GM18502 (cell line): ENCODE data around the gene PPP4R3A.
"Not testable (repeated sequence)": the region's sequence is repeated elsewhere in the genome, so short reads cannot be mapped to it uniquely, and the experiment has no call there.

Experiments
- ATAC-seq: cut with Tn5 transposase; IDR thresholded peaks from one replicate; pipeline ENCODE4 v1.9.1; 2021; ENCODE audit warnings: mild to moderate bottlenecking; ENCODE audit not compliant: unreplicated experiment, poor library complexity

The PPP4R3A gene

GRCh38 chr14:91413547-91414474 lies 96.3 kb downstream of the PPP4R3A start:
- no peak for ATAC-seq

- no peak for ATAC-seq
Observed at GRCh38 chr14:91412939-91413338, 97.2 kb downstream of the PPP4R3A start.

GRCh38 chr14:91410771-91411536 lies 99.2 kb downstream of the PPP4R3A start:
- no peak for ATAC-seq

GRCh38 chr14:91409928-91410718 lies 100.0 kb downstream of the PPP4R3A start:
- no peak for ATAC-seq

- not testable (repeated sequence) for ATAC-seq
Observed at GRCh38 chr14:91409240-91409639, 100.9 kb downstream of the PPP4R3A start.
